22Rv1 (cell line): ENCODE measurements around the gene KRTAP10-4.

Experiments
- CTCF ChIP-seq: fragments of 450-650 bp; IDR thresholded peaks from 2 replicates; pipeline ENCODE4 v1.5.1; 2017; ENCODE audit warnings: mild to moderate bottlenecking
- ZFX ChIP-seq: fragments of 450-650 bp; IDR thresholded peaks from 2 replicates; pipeline ENCODE4 v1.6.1; 2017; ENCODE audit warnings: antibody characterized with exemption, borderline replicate concordance

DNA sequence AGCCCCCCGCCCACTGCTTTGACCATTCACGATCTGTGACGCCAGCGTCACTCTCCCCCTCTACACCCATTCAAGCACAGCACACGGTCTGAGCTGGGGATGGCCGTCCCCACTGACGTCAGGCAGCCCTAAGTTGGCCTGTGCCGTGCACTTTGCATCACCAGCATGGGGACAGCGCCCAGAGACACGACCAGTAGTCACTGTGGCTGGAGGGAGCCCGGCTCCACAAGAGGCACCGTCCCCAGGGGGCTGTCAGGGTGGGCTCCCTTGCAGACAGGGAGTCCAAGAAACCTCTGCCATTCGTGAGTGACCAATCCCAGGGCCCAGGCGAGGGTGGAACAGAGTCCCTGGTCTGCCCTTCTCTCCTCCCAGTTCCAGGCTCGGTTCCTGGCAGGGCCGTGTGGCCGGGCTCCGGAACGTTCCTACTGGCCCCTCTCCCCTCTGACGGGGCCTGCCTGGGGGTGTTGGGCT lies 40.7 kb downstream of the KRTAP10-4 start:
- no peak for TF ChIP-seq CTCF
- TF ChIP-seq ZFX: no peak
